Activated CD4-positive, alpha-beta T cell treated with anti-CD3 and anti-CD28 coated beads for 4 hours (primary cell): ENCODE data around the gene PPP1R15B.
"Not testable (repeated sequence)": the region's sequence is repeated elsewhere in the genome, so short reads cannot be mapped to it uniquely, and the experiment has no call there.

Source experiments
- DNase-seq, 2 donors: peaks; one replicate each; pipeline ENCODE4 v3.0.0-alpha.2; 2020

PPP1R15B gene

DNA sequence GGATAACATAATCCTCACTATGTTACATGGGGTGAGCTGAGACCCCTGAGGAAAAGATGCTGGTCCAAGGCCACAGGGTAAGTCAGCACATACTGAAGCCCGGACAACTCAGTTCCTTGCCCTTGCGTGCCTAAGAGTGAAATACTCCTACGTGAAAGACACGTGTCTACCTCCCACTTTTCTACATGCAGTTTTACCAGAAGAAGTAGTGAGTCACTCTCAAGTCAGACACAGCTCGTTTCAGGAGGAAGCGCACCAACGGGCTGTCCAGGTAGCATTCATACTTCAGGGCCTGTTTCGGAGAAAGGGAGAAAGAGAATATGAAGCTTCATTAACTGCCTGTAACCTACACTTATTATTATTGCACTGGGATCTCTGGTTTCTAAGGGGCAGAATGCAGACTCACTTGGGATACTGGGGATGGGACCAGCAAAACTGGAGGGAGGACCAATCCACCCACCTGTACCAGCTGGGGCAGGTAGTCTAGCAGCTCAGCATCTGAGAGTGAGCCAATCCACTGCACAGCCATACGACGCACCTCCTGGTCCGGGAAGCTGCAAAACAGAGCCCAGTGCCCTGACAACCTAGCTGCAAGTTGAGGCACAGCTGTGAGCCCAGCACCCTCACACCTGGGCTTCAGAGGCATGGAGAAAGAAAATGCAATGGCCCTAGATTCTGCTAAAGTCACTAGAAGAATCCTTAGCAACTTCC is 32.4 kb upstream of the PPP1R15B start:
- no peak for DNase-seq

DNA sequence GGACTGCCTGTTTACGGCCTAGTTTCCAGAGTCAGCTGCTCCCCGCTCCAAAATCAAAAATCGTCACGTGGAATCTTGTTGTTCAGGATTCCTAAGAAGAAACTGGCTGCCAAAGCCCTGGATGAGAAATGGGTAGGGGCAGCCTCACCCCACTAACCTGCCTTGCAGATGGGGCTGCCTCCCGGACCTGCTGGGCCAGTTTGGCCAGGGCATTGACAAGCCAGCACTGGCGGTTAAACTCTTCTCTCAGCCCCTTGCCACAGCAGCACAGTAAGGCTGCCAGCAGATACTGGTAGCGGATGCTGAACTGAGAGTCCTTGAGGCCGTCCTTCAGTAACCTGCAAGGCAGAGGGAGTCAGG is 31.6 kb upstream of the PPP1R15B start:
- DNase-seq = no peak

DNA sequence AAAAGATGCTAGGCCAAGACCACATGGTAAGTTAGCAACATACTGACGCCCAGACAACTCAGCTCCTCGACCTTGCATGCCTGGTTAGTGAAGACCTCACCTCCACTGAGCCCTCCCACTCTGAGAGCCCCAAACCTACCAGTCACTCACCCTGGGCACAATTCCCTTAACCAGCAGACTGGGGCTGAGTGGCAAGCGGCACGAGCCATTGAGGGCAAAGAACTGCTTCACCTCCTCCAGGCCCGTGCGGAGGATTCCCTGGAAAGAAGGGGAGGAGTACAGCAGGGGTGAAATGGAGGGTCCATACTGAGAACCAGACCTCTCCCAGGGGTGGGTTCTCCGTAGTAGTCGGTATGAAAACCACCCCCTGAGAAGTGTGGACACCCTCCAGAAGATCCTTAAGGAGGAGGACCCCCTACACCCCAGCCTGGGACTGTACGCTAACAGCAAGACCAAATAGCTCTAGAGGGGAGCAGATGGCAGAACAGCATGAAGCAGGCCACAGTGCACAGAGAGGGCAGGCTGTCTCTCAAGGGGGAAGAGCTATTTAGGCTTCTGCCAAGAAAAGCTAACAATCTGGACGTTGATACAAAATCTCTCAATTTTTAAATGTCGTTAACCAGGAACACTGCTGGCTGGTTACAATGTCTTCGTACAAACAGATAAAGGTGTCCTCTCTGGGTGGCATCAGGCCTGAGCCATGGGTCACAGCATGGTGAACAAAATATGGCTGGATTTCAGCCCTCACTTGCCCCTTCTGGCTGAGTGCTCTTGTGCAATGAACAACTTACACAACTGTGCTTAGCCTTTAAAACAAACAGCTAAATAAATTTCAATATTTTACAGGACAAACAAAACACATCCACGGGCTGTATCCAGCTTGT is 31.0 kb upstream of the PPP1R15B start:
- DNase-seq = no peak

DNA sequence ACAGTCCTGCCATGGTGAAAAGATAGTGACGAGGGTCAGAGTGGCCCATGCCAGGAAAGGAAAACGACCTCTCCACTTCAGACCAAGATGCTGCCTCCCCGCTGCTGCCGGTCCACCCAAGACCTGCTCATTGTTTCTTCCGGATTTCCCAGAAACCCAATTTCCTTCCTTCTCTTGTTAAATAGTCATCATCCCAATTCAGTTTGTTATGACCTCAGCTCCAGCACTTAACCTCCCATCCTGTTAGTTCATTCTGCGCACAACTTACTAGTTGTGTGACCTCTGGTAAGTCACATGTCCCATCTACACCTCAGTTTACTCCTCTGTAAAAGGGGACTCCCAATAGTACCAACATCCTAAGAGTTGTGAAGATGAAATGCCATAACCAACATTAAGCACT is 29.9 kb upstream of the PPP1R15B start:
- DNase-seq = no peak

DNA sequence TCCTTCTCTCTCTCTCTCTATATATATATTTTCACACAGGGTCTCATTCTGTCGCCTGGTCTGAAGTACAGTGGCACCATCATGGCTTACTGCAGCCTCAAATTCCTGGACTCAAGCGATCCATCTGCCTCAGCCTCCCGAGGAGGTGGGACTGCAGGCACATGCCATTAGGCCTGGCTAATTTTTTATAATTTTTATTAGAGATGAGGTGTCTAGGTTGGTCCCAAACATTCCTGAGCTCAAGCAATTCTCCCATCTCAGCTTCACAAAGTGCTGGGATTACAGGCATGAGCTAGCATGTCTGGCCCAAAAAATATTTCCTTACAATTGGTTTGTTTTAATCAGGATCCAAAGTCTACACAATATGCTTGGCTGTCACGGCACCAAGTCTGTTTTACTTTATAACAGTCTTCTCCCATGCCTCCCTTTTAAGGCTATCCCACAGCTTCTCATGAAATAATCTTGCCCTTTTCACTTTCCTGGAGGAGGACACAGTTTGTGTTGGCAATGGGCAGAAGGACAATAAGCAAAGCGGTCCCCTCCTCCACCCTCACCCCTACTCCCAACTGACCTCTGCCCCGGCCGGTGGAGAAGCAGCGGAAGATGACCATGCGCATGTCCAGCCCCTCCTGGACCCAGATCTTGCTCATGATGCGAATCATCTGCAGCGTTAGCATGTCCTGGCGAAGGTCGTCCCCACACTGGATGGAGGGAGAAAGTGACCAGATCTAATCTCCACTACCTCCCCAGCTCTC is 28.2 kb upstream of the PPP1R15B start:
- DNase-seq = no peak

DNA sequence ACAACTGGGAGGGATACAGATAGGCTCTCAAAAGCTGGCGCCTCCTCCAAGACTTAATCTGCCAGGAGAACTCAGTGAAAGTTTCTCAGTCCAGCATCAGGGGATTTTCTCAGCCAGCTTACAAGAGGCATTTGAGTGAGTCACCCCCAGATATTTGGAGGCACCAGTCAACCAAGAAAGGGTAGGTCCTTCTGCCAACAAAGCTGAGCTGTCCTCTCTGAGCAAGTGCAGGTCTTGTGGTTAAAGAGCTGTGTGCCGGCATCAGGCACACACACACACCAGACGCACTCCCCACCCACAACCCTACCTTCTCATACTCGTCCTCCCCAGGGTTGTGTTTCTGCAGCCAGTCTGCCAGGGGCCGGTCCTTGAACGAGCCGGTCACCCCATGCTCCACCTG is 27.0 kb upstream of the PPP1R15B start:
- no peak for DNase-seq

DNA sequence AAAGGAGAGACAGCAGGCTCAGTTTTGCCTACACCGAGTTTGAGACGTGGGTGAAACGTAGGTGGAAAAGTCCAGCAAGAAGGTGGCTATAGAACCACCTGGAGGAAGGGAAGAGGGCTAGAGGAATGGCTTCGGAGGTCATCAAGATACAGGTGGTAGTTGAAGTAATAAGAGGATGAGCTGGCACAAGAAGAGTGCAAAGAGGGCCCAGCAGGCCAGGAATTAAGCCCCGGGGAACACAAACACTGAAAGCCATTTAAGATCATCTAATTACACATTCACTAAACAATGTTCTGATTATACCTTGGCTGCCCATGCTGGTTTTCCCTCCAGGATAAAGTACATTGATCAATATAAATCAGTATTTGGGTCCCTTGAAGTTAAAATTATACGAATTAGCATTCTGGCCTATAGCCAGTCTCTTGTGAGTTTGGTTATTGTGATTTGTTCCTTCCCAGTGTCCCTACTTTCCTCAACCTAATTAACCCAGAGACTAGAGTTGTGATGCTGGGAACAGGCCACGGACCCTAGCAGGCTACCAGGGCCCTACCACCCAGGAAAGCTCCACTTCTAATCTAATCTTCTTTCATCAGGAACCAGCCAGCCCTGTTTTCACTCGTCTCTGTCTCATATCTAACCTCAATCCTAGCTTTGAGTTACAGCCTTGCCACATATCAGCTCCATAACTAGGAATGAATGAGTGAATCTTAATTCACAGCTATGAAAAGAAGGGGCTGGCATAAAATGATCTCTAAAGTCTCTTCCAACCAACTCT is 26.4 kb upstream of the PPP1R15B start:
- no peak for DNase-seq

DNA sequence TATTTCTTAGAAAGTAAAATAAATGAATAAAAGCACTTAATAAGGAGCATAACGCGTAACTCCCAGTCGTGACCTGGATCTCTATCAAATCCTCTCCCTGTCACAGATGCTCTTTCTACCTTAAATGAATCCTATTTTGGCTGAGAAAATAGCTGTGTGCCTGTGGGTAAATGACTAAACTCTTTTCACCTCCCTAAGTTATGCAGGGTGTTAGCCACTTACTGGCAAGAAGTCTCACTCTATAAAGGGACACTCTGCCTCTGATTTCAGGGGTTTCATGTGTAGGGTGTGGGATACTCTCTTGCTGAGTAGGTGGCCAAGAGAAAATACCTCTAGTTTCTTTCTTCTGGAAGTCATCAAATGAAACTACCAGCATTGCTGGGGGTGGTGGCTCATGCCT is 24.3 kb upstream of the PPP1R15B start:
- DNase-seq = no peak

DNA sequence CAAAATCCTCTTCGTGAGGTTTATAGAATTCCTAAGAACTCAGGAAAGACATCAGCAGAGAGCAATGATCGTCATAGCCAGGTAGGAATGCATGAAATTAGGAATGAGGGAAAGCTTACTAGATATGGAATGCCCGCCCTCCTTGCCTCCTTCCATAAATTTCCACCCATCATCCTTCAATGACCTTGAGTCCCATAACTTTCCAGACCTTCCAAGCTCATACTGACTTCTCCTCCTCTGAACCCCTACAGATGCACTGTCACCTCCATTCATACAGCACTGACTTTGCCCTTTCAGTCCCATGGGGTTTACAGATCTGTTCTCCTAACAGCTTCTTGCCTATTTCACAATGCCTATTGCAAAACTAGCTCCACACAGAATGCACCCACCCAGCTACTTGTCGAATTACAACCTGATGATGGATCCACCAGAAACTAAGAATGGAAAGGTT is 23.8 kb upstream of the PPP1R15B start:
- DNase-seq = no peak

DNA sequence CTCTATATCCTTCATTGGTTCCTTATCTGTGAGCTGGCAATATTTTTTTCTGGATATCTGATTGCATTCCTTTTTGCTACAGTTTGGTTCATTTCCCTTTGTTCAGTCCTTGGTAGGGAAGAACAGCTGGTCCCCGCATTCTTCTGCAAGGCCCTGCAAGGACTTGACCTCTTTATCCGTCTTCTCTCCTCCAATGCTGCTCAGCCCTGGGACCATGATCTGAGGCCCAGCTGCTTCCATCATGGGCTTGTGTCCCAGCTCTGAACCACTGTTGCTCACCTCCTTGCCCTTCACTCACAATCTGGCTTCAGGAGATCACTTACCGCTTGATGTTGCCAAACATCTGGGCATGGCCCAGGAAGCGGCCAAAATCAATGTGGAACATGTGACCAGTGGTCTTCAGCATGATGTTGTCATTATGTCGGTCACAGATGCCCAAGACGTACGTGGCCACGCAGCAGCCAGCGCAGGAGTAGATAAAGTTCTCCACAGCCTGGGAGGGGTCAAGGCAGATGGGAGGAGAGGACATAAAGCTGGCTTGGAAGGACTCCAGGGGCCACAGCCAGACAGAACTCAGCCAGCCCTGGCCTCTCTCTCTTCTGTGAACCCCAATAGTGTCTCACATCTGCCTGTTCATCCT is 22.6 kb upstream of the PPP1R15B start:
- DNase-seq = no peak

DNA sequence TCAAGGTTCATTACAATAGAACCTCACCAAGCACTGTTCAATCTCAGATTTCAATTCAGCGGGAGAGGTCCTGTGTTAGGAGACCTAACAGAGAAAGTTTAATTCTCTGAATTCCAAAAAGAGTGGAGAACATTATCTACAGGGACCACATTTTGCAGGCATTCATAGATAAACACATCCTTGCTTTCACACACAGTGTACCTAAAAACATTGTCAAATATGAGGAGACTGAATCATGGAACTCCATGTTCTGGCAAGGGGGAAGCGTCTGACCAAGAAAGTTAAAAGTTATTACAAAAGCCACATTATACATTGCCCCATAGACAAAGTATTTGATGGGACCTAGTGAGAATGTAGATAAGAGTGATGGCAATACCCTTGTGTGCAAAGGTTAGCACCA is 21.1 kb upstream of the PPP1R15B start:
- no peak for DNase-seq

DNA sequence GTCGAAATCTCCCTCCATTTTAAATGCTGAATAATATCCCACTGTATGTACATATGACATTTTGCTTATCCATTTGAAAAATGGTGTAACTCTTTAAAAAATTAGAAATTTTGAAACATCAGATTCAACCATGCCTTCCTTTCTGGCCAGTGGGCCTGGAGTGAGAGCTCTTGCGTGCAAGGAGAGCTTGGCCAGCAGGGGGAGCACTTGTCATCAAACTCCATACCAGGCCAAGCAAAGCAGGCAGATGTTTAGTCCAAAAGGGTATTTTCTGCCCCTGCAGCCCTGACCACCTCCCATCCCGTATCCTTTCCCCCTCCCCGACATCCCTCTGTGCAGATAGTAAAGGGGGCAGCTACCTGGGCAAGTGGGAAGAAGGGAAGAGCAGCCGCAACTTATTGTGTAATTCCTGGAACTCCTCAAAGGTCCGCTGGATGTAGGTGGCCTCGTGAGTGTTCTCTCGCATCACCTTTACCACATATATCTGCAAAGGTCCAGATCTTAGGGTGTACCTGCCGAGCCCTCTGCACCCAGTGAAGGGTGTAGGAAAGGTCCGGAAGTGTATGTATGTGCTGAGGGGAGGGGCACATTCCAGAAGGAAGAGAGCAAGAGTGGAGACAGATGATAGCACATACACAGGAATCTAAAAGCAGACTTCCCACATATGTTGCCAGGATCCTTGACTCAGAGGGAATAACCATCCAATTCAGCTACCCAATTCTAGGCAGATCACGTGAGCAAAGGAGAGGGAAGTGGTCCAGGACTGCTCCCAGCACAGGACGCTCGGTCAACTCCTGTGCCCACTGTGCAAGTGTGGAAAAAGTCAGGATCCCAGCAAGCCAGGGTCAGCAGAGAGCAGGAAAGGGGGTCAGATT is 19.9 kb upstream of the PPP1R15B start:
- peak; percentile 78 to 81 for DNase-seq

DNA sequence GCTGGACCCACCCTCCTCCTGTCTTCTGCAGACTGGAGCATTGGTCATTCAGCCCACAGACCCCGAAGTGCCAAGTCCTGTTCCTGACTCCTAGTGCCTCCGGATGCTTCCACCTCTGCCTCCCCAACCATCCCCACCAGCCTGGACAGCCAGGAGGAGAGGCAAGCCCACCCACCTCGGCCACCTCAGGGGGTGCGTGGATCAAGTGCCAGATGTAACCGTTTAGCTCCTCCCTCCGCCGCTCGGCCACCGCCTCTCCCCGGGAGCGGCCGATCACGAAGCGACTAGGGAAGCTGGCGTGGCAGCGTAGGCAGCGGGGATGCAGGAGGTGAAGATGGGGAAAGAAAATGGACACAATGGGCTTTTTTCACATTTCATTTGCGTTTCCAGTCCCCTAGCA is 18.1 kb upstream of the PPP1R15B start:
- DNase-seq = no peak

DNA sequence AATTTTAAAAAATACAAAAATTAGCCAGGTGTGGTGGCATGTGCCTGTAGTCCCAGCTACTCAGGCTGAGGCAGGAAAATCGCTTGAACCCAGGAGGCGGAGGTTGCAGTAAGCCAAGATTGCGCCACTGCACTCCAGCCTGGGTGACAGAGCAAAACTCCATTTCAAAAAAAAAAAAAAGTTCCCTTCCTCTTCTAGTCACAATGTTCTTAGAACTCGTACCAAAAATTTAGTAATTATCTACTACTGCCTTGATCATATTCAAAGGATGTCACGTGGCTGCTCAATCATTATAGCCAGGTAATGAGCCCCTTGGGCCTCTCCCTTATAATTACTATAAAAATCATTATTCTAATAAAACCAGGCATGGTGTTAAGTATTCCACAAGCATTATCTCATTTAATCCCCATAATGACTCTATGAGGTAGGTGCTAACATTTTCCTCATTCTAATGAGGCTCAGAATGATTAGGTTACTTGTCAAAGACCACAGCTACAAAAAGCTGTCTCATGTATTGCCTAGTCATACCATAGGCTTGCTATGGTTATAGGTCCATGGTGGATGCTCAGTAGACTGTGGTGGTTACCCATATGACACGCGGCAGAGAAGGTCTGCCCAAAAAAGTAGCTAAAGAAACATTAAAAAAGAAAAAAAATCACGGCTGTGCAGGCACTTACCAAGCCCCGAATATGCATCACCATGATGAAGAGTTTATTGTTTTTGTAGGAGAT is 15.5 kb upstream of the PPP1R15B start:
- DNase-seq = no peak

DNA sequence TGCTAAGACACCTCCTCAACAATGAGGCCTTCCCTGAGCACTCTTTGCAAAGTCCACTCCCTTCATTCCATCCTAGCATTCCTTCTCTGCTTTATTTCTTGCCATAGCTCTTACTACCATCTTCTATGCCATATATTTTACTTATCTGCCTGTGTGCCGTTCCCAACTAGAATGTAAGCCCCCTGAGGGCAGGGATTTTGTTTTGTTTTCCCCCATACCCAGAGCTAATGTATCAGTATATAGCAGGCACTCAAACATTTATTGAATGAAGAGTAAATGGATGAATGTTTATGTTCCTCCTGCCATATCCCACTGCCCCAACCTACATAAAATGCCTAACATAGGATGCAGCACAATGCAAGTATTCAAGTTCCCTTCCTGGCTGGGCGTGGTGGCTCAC is 14.9 kb upstream of the PPP1R15B start:
- DNase-seq = no peak

DNA sequence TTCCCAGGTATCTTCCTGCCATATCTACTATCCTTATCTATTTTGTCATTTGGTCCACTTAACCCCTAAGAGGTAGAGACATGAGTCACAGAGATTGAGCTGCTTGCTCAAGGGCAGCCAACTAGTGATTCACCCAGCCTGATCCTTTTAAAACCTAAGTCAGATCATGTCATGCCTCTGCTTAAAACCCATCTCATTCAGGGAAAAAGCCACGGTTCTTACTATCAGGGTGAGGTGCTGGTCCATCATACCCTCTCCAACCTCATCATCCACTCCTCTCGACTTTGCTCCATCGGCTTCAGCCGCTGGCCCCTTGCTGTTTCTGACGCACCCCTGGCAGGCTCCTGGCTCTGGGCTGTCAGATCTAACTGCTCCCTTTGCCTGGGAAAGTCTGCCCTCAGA is 14.4 kb upstream of the PPP1R15B start:
- DNase-seq = no peak

DNA sequence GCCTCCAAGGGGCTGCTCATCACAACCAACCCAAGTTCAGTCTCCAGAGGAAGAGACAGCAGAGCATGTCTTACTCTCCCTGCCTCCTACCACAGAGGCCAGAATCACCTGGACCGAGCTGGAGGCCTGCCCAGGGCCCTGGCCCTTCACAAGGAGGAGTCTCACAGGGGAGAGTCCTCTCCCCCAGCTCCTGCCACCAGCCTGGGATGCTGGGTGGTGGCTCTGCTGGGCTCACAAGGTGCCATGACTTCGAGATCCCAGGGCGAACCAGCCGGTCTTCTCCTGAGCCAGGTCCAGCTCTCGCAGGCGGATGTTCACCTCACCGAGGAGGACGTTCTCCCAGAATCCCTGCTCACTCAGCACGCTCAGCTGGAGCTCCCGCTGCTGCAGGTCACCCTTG is 13.0 kb upstream of the PPP1R15B start:
- DNase-seq = no peak

DNA sequence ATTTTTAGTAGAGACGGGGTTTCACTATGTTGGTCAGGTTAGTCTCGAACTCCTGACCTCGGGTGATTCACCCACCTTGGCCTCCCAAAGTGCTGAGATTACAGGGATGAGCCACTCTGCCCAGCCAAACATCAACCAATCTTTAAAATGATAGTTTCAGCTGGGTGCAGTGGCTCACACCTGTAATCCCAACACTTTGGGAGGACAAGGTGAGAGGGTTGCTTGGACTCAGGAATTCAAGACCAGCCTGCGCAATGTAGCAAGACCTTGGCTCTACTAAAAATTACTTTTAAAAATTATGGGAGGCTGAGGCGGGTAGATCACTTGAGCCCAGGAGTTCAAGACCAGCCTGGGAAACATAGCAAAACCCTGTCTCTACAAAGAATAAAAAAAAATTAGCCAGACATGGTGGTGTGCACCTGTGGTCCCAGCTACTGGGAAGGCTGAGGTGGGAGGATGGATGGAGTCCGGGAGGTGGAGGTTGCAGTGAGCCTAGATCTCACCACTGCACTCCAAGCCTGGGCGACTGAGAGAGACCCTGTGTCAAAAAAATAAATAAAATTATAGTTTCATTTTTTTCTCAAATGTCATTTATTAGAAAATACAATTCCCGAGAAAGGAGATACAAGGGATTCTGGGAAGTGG is 10.6 kb upstream of the PPP1R15B start:
- not testable (repeated sequence) for DNase-seq

DNA sequence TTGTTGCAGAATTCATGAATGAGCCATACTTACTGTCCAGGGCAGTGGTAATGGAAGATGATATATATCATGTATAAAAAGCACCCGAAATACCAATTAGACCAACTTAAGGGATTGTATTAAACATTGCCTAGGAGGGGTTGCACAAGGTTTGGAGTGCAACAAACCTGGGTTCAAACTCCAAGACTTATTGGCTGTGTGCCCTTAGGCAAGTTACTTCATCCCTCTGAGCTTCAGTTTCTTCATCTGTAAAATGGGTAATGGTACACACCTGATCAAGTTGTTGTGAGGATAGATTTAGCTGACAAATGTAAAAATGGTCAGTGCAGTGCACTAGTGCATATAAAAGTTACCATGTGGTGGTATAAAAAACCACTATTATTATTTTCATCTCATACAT is 9.8 kb upstream of the PPP1R15B start:
- DNase-seq = no peak
